SK-N-SH treated with all-trans-retinoic acid at 6 μM for 48 hours (cell line): ENCODE measurements around the gene CPA5.

Source experiments
- ATAC-seq: fragments of 200-7000 bp; cut with Tn5 transposase; 3 replicates; pipeline ENCODE4 v1.9.1; 2020; ENCODE audit warnings: mild to moderate bottlenecking, moderate library complexity
- ARNTL ChIP-seq: fragments of 450-650 bp; formaldehyde crosslinking; IDR thresholded peaks from 2 replicates; pipeline ENCODE4 v1.5.0; 2020; ENCODE audit warnings: low read depth, mild to moderate bottlenecking, moderate library complexity, borderline replicate concordance
- BACH2 ChIP-seq: fragments of 250-450 bp; sonication (Bioruptor Pico); IDR thresholded peaks from 2 replicates; pipeline ENCODE4 v1.9.0; 2021; ENCODE audit warnings: mild to moderate bottlenecking, borderline replicate concordance
- CREB5 ChIP-seq: fragments of 250-450 bp; sonication (Bioruptor Pico); IDR thresholded peaks from 2 replicates; pipeline ENCODE4 v1.5.1; 2020; ENCODE audit warnings: low read depth, mild to moderate bottlenecking, moderate library complexity
- CSDC2 ChIP-seq: fragments of 250-450 bp; sonication (Bioruptor Pico); IDR thresholded peaks from 2 replicates; pipeline ENCODE4 v1.5.0; 2020; ENCODE audit warnings: mild to moderate bottlenecking, moderate library complexity
- CSRNP3 ChIP-seq: fragments of 250-450 bp; sonication (Bioruptor Pico); IDR thresholded peaks from 2 replicates; pipeline ENCODE4 v1.5.1; 2021; ENCODE audit warnings: mild to moderate bottlenecking, moderate library complexity
- ESRRG ChIP-seq: fragments of 250-450 bp; sonication (Bioruptor Pico); IDR thresholded peaks from 2 replicates; pipeline ENCODE4 v1.6.1; 2021; ENCODE audit warnings: mild to moderate bottlenecking
- GLIS3 ChIP-seq: fragments of 250-450 bp; sonication (Bioruptor Pico); IDR thresholded peaks from 2 replicates; pipeline ENCODE4 v1.5.0; 2020; ENCODE audit warnings: mild to moderate bottlenecking, moderate library complexity
- ISL1 ChIP-seq: fragments of 250-450 bp; sonication (Bioruptor Pico); IDR thresholded peaks from 2 replicates; pipeline ENCODE4 v2.1.2; 2022; ENCODE audit warnings: mild to moderate bottlenecking, moderate library complexity
- OSR1 ChIP-seq: fragments of 250-450 bp; sonication (Bioruptor Pico); IDR thresholded peaks from 2 replicates; pipeline ENCODE4 v1.8.0; 2022; ENCODE audit warnings: moderate library complexity, mild to moderate bottlenecking, inconsistent platforms
- PATZ1 ChIP-seq: fragments of 250-450 bp; sonication (Bioruptor Pico); IDR thresholded peaks from 2 replicates; pipeline ENCODE4 v1.8.0; 2020; ENCODE audit warnings: mild to moderate bottlenecking, moderate library complexity, borderline replicate concordance
- POU6F1 ChIP-seq: fragments of 250-450 bp; sonication (Bioruptor Pico); IDR thresholded peaks from 2 replicates; pipeline ENCODE4 v1.8.0; 2021; ENCODE audit warnings: low read depth, mild to moderate bottlenecking, moderate library complexity, borderline replicate concordance
- PPARA ChIP-seq: fragments of 250-450 bp; sonication (Bioruptor Pico); IDR thresholded peaks from 2 replicates; pipeline ENCODE4 v1.5.0; 2020; ENCODE audit warnings: mild to moderate bottlenecking, borderline replicate concordance
- RARB ChIP-seq: fragments of 250-450 bp; sonication (Bioruptor Pico); IDR thresholded peaks from 2 replicates; pipeline ENCODE4 v1.8.0; 2021; ENCODE audit warnings: mild to moderate bottlenecking, moderate library complexity
- SNAI2 ChIP-seq: fragments of 250-450 bp; sonication (Bioruptor Pico); IDR thresholded peaks from 2 replicates; pipeline ENCODE4 v1.5.0; 2020; ENCODE audit warnings: mild to moderate bottlenecking, moderate library complexity
- TCF4 ChIP-seq: fragments of 250-450 bp; sonication (Bioruptor Pico); IDR thresholded peaks from 2 replicates; pipeline ENCODE4 v1.8.0; 2021; ENCODE audit warnings: mild to moderate bottlenecking, moderate library complexity, borderline replicate concordance
- TOX ChIP-seq: fragments of 250-450 bp; sonication (Bioruptor Pico); IDR thresholded peaks from 2 replicates; pipeline ENCODE4 v1.8.0; 2021; ENCODE audit warnings: mild to moderate bottlenecking, moderate library complexity, borderline replicate concordance
- TSHZ2 ChIP-seq: fragments of 250-450 bp; sonication (Bioruptor Pico); IDR thresholded peaks from 2 replicates; pipeline ENCODE4 v1.5.0; 2020; ENCODE audit warnings: mild to moderate bottlenecking, moderate library complexity
- ZFP3 ChIP-seq: fragments of 250-450 bp; sonication (Bioruptor Pico); IDR thresholded peaks from 2 replicates; pipeline ENCODE4 v1.5.0; 2020; ENCODE audit warnings: mild to moderate bottlenecking, moderate library complexity
- ZFP30 ChIP-seq: fragments of 450-650 bp; formaldehyde crosslinking; IDR thresholded peaks from 2 replicates; pipeline ENCODE4 v1.5.0; 2022; ENCODE audit warnings: mild to moderate bottlenecking, moderate library complexity
- ZNF565 ChIP-seq: fragments of 450-650 bp; formaldehyde crosslinking; conservative IDR thresholded peaks from 2 replicates; pipeline ENCODE4 v1.5.0; 2020; ENCODE audit warnings: low read depth, mild to moderate bottlenecking, moderate library complexity
- ZNF70 ChIP-seq: fragments of 450-650 bp; formaldehyde crosslinking; IDR thresholded peaks from 2 replicates; pipeline ENCODE4 v1.5.0; 2020; ENCODE audit warnings: mild to moderate bottlenecking, moderate library complexity

CPA5 gene

GRCh38 chr7:130296221-130296951, 48.2 kb upstream of the CPA5 start (continued):
- TF ChIP-seq PPARA, result no peak

GRCh38 chr7:130297628-130298543, 46.7 kb upstream of the CPA5 start:
- TF ChIP-seq PATZ1 (CRISPR knock-in tag) (no peak), ZNF70 (CRISPR knock-in tag) (no peak), SNAI2 (CRISPR knock-in tag) (no peak), TOX (CRISPR knock-in tag) (no peak), ZFP30 (CRISPR knock-in tag) (no peak), CSDC2 (no peak), RARB (CRISPR knock-in tag) (no peak), ESRRG (CRISPR knock-in tag) (no peak), BACH2 (CRISPR knock-in tag) (no peak), POU6F1 (CRISPR knock-in tag) (no peak), TCF4 (CRISPR knock-in tag) (no peak), GLIS3 (CRISPR knock-in tag) (no peak), PPARA (no peak), ZNF565 (CRISPR knock-in tag) (no peak), TSHZ2 (CRISPR knock-in tag) (no peak), ARNTL (CRISPR knock-in tag) (no peak), OSR1 (CRISPR knock-in tag) (no peak), ZFP3 (CRISPR knock-in tag) (no peak)
- peak; percentile 68 for ATAC-seq

GRCh38 chr7:130298544-130299326, 45.9 kb upstream of the CPA5 start:
- no peak for ATAC-seq
- TF ChIP-seq TOX (CRISPR knock-in tag) (no peak), ISL1 (CRISPR knock-in tag) (no peak), CSRNP3 (CRISPR knock-in tag) (no peak), TCF4 (CRISPR knock-in tag) (no peak), CSDC2 (no peak), ZFP3 (CRISPR knock-in tag) (no peak), SNAI2 (CRISPR knock-in tag) (no peak), OSR1 (CRISPR knock-in tag) (no peak), BACH2 (CRISPR knock-in tag) (no peak), ZFP30 (CRISPR knock-in tag) (no peak), CREB5 (CRISPR knock-in tag) (no peak), TSHZ2 (CRISPR knock-in tag) (no peak)
